GM12878 (cell line): ENCODE measurements around the gene NDRG2.

Experiments
- CHD2 ChIP-seq: IDR thresholded peaks from 2 replicates; pipeline ENCODE4 v1.6.1; 2011; ENCODE audit warnings: low read depth, low read length, improper control_type of control experiment, borderline replicate concordance
- CTCF ChIP-seq, 3 experiments: IDR thresholded peaks in 2 of 3; conservative IDR thresholded peaks in 1 of 3; 2 replicates each; pipeline ENCODE4 v1.5.1; 2011; ENCODE audit warnings: low read depth in 3 of 3, low read length in 3 of 3, mild to moderate bottlenecking in 3 of 3, control low read depth in 2 of 3, moderate library complexity in 2 of 3, inconsistent platforms in 1 of 3, mixed read lengths in 1 of 3; ENCODE audit not compliant: control insufficient read depth in 2 of 3, insufficient read depth in 1 of 3; ENCODE audit errors: extremely low read depth in 1 of 3
- DPF2 ChIP-seq: fragments of 450-650 bp; IDR thresholded peaks from 2 replicates; pipeline ENCODE4 v1.6.1; 2017; ENCODE audit warnings: mild to moderate bottlenecking
- JUNB ChIP-seq: IDR thresholded peaks from 2 replicates; pipeline ENCODE4 v1.6.1; 2016; ENCODE audit warnings: antibody characterized with exemption, mild to moderate bottlenecking
- KDM1A ChIP-seq: fragments of 200-600 bp; sonication (generic); IDR thresholded peaks from 2 replicates; pipeline ENCODE4 v1.6.1; 2016; ENCODE audit warnings: borderline replicate concordance
- POLR2A ChIP-seq: IDR thresholded peaks from 2 replicates; pipeline ENCODE4 v1.6.1; 2011; ENCODE audit warnings: low read depth, mild to moderate bottlenecking, low read length
- RELA ChIP-seq: fragments of 450-650 bp; IDR thresholded peaks from 2 replicates; pipeline ENCODE4 v1.8.0; 2014; ENCODE audit warnings: borderline replicate concordance; ENCODE audit not compliant: partially characterized antibody
- SIN3A ChIP-seq: IDR thresholded peaks from 2 replicates; pipeline ENCODE4 v1.6.1; 2012; ENCODE audit warnings: low read depth, low read length, improper control_type of control experiment
- SMAD1 ChIP-seq: fragments of 450-650 bp; IDR thresholded peaks from 2 replicates; pipeline ENCODE4 v1.6.1; 2018; ENCODE audit warnings: mild to moderate bottlenecking, low read depth; ENCODE audit not compliant: partially characterized antibody
- SP1 ChIP-seq: IDR thresholded peaks from one replicate; pipeline ENCODE4 v1.6.1; 2011; ENCODE audit warnings: low read depth, low read length
- ZBTB33 ChIP-seq: fragments of 450-650 bp; IDR thresholded peaks from 2 replicates; pipeline ENCODE4 v1.6.1; 2017; ENCODE audit warnings: mild to moderate bottlenecking

- TF ChIP-seq CHD2: no peak
- TF ChIP-seq RELA: no peak
- TF ChIP-seq CTCF (IDR thresholded peaks at IDR 0.05 in 2 of 3, conservative IDR thresholded peaks at IDR 0.05 in 1 of 3; ENCODE audit: control insufficient read depth in 2 of 3, extremely low read depth in 1 of 3, insufficient read depth in 1 of 3, low read depth in 3 of 3, low read length in 3 of 3): no peak
- TF ChIP-seq DPF2: no peak
- no peak for TF ChIP-seq ZBTB33
- TF ChIP-seq SP1: no peak
- no peak for TF ChIP-seq SIN3A
- TF ChIP-seq POLR2A: no peak
- no peak for TF ChIP-seq KDM1A
- no peak for TF ChIP-seq JUNB
- no peak for TF ChIP-seq SMAD1
These were observed 48.0 kb upstream of the NDRG2 start for GRCh38 chr14:21072781-21073339.
